ENCODE data around the gene MAP3K2. TPM values are rescaled to one million over a fixed set of nuclear protein-coding genes. Genes with fewer than 3 reads are reported as not detected.
"Not testable (repeated sequence)": the region's sequence is repeated elsewhere in the genome, so short reads cannot be mapped to it uniquely, and the experiment has no call there.

Gene MAP3K2
- total RNA-seq, 2 experiments from 2014 or later, result 41.1 to 43.2 TPM

- H3K9me3 Mint-ChIP-seq, result no peaks in the 10 kb centered on the region
- H3K36me3 Mint-ChIP-seq, result peaks cover 7% of the 10 kb centered on the region
- no peak overlapping the region for H3K4me3 Mint-ChIP-seq
- H3K4me1 Mint-ChIP-seq, result peaks cover 42% of the 10 kb centered on the region
- no peaks in the 10 kb centered on the region for H3K27me3 Mint-ChIP-seq
- no peak overlapping the region for H3K27ac Mint-ChIP-seq
- no peak for DNase-seq
Measured at GRCh38 chr2:127361929-127362885, 25.6 kb downstream of the MAP3K2 start.

GRCh38 chr2:127360242-127360641 lies 27.5 kb downstream of the MAP3K2 start:
- no peaks in the 10 kb centered on the region for H3K9me3 Mint-ChIP-seq
- peaks cover 10% of the 10 kb centered on the region for H3K36me3 Mint-ChIP-seq
- H3K4me1 Mint-ChIP-seq, result peaks cover 32% of the 10 kb centered on the region
- DNase-seq, result no peak
- H3K27ac Mint-ChIP-seq, result no peak overlapping the region
- H3K4me3 Mint-ChIP-seq, result no peak overlapping the region
- no peaks in the 10 kb centered on the region for H3K27me3 Mint-ChIP-seq

GRCh38 chr2:127359520-127359919 lies 28.3 kb downstream of the MAP3K2 start:
- no peak for DNase-seq
- H3K4me3 Mint-ChIP-seq, result no peak overlapping the region
- H3K27me3 Mint-ChIP-seq, result no peaks in the 10 kb centered on the region
- H3K4me1 Mint-ChIP-seq, result peaks cover 33% of the 10 kb centered on the region
- H3K27ac Mint-ChIP-seq, result no peak overlapping the region
- no peaks in the 10 kb centered on the region for H3K9me3 Mint-ChIP-seq
- peaks cover 10% of the 10 kb centered on the region for H3K36me3 Mint-ChIP-seq

- Mint-ChIP-seq H3K4me3 (no peak overlapping the region), H3K27me3 (no peaks in the 10 kb centered on the region), H3K9me3 (no peaks in the 10 kb centered on the region), H3K36me3 (peaks cover 10% of the 10 kb centered on the region), H3K4me1 (peaks cover 31% of the 10 kb centered on the region), H3K27ac (no peak overlapping the region)
- DNase-seq, result no peak
Measured at GRCh38 chr2:127358971-127359370, 28.8 kb downstream of the MAP3K2 start.

- H3K27me3 Mint-ChIP-seq, result no peaks in the 10 kb centered on the region
- H3K36me3 Mint-ChIP-seq, result peaks cover 10% of the 10 kb centered on the region
- H3K4me1 Mint-ChIP-seq, result peaks cover 26% of the 10 kb centered on the region
- H3K9me3 Mint-ChIP-seq, result no peaks in the 10 kb centered on the region
- DNase-seq, result no peak
- no peak overlapping the region for H3K4me3 Mint-ChIP-seq
- H3K27ac Mint-ChIP-seq, result no peak overlapping the region
Measured at GRCh38 chr2:127358044-127358443, 29.7 kb downstream of the MAP3K2 start.

- H3K27ac Mint-ChIP-seq, result no peak overlapping the region
- no peaks in the 10 kb centered on the region for H3K27me3 Mint-ChIP-seq
- no peak for DNase-seq
- H3K9me3 Mint-ChIP-seq, result no peaks in the 10 kb centered on the region
- H3K36me3 Mint-ChIP-seq, result peaks cover 10% of the 10 kb centered on the region
- peaks cover 26% of the 10 kb centered on the region for H3K4me1 Mint-ChIP-seq
- H3K4me3 Mint-ChIP-seq, result no peak overlapping the region
Measured at GRCh38 chr2:127357591-127357990, 30.2 kb downstream of the MAP3K2 start.

- peaks cover 28% of the 10 kb centered on the region for H3K4me1 Mint-ChIP-seq
- peaks cover 14% of the 10 kb centered on the region for H3K36me3 Mint-ChIP-seq
- no peak overlapping the region for H3K4me3 Mint-ChIP-seq
- no peak overlapping the region for H3K27ac Mint-ChIP-seq
- DNase-seq, result no peak
- peaks cover 2% of the 10 kb centered on the region for H3K9me3 Mint-ChIP-seq
- H3K27me3 Mint-ChIP-seq, result no peaks in the 10 kb centered on the region
Measured at GRCh38 chr2:127356531-127356930, 31.2 kb downstream of the MAP3K2 start.

- Mint-ChIP-seq H3K27ac (no peak overlapping the region), H3K4me1 (peaks cover 31% of the 10 kb centered on the region), H3K9me3 (peaks cover 2% of the 10 kb centered on the region), H3K4me3 (no peak overlapping the region), H3K27me3 (no peaks in the 10 kb centered on the region), H3K36me3 (peaks cover 14% of the 10 kb centered on the region)
- no peak for DNase-seq
Measured at GRCh38 chr2:127355407-127356008, 32.3 kb downstream of the MAP3K2 start.

- H3K27me3 Mint-ChIP-seq, DNase-seq, H3K9me3 Mint-ChIP-seq, H3K4me3 Mint-ChIP-seq, H3K27ac Mint-ChIP-seq: not testable (repeated sequence)
- H3K4me1 Mint-ChIP-seq, result peaks cover 30% of the 10 kb centered on the region
- peaks cover 17% of the 10 kb centered on the region for H3K36me3 Mint-ChIP-seq
Measured at GRCh38 chr2:127353873-127354676, 33.7 kb downstream of the MAP3K2 start.

GRCh38 chr2:127353223-127353622 lies 34.6 kb downstream of the MAP3K2 start:
- Mint-ChIP-seq H3K4me1 (peaks cover 33% of the 10 kb centered on the region), H3K36me3 (peaks cover 15% of the 10 kb centered on the region)
- not testable (repeated sequence) for H3K27ac Mint-ChIP-seq, H3K27me3 Mint-ChIP-seq, DNase-seq, H3K4me3 Mint-ChIP-seq, H3K9me3 Mint-ChIP-seq

GRCh38 chr2:127351603-127352002 lies 36.2 kb downstream of the MAP3K2 start:
- Mint-ChIP-seq H3K4me3 (no peak overlapping the region), H3K27ac (no peak overlapping the region), H3K4me1 (peaks cover 46% of the 10 kb centered on the region), H3K27me3 (no peaks in the 10 kb centered on the region), H3K36me3 (peaks cover 10% of the 10 kb centered on the region), H3K9me3 (peaks cover 2% of the 10 kb centered on the region)
- DNase-seq, result no peak

- peaks cover 2% of the 10 kb centered on the region for H3K9me3 Mint-ChIP-seq
- H3K4me3 Mint-ChIP-seq, result no peak overlapping the region
- no peak overlapping the region for H3K27ac Mint-ChIP-seq
- H3K27me3 Mint-ChIP-seq, result no peaks in the 10 kb centered on the region
- H3K36me3 Mint-ChIP-seq, result peaks cover 14% of the 10 kb centered on the region
- H3K4me1 Mint-ChIP-seq, result peaks cover 50% of the 10 kb centered on the region
- DNase-seq, result no peak
Measured at GRCh38 chr2:127348426-127349000, 39.3 kb downstream of the MAP3K2 start.

GRCh38 chr2:127347734-127348392 lies 39.9 kb downstream of the MAP3K2 start:
- DNase-seq, result no peak
- Mint-ChIP-seq H3K4me1 (peaks cover 50% of the 10 kb centered on the region), H3K27me3 (no peaks in the 10 kb centered on the region), H3K9me3 (peaks cover 2% of the 10 kb centered on the region), H3K4me3 (no peak overlapping the region), H3K36me3 (peaks cover 14% of the 10 kb centered on the region), H3K27ac (peak overlapping the region; percentile 78)

GRCh38 chr2:127347015-127347414 lies 40.8 kb downstream of the MAP3K2 start:
- Mint-ChIP-seq H3K4me3 (no peak overlapping the region), H3K4me1 (peaks cover 53% of the 10 kb centered on the region), H3K9me3 (no peaks in the 10 kb centered on the region), H3K27ac (no peak overlapping the region), H3K36me3 (peaks cover 11% of the 10 kb centered on the region), H3K27me3 (no peaks in the 10 kb centered on the region)
- no peak for DNase-seq
